Measurements from ENCODE around the gene ABTB2. TPM values are rescaled to one million over a fixed set of nuclear protein-coding genes. Genes with fewer than 3 reads are reported as not detected.

Gene ABTB2
- polyA plus RNA-seq, 1 of the 3 experiments (the other 2 are of a cell fraction), result 7.8 TPM

DNA sequence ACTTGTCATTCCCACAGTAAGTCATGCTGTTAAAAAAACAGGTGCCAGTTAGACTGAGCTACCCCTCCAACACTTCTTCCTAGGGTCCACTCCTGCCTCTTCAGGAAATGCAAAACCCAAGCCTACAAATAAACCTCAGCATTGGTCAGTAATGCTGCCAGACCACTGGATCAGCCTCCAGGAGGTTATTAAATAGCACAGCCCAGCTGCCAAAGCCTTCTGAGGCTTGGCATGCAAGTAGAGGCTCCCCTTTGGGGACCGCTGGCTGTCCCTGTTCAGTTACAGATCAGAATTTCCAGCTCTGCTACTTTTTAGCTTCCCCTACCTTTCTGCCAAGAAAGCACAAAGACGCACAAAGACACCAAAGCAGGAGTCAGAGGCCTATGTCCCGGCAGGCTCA, 33.3 kb downstream of the ABTB2 start (continued):
- TF ChIP-seq, protein P1, sequence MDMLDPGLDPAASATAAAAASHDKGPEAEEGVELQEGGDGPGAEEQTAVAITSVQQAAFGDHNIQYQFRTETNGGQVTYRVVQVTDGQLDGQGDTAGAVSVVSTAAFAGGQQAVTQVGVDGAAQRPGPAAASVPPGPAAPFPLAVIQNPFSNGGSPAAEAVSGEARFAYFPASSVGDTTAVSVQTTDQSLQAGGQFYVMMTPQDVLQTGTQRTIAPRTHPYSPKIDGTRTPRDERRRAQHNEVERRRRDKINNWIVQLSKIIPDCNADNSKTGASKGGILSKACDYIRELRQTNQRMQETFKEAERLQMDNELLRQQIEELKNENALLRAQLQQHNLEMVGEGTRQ (IDR thresholded peaks at IDR 0.05; ENCODE audit: borderline replicate concordance, low read depth, low read length), result no peak
- TF ChIP-seq MAX (IDR thresholded peaks at IDR 0.05; ENCODE audit: low read depth) (no peak), MEF2A (IDR thresholded peaks at IDR 0.05; ENCODE audit: borderline replicate concordance, low read depth) (no peak), SMC3 (IDR thresholded peaks at IDR 0.05; ENCODE audit: low read depth, low read length) (no peak), MXI1 (IDR thresholded peaks at IDR 0.05; ENCODE audit: low read depth, low read length) (no peak)

- Histone ChIP-seq H3K9me3 (no peaks in the 10 kb centered on the region), H3K4me3 (ENCODE audit: low read depth in 2 of 2, low read length in 1 of 2) (no peak overlapping the region), H3K27me3 (ENCODE audit: insufficient read depth) (no peaks in the 10 kb centered on the region), H2AFZ (ENCODE audit: low read depth) (no peak overlapping the region), H3K27ac (ENCODE audit: low read depth in 2 of 2, low read length in 1 of 2) (no peak overlapping the region), H3K79me2 (ENCODE audit: insufficient read depth) (no peaks in the 10 kb centered on the region), H3K4me1 (ENCODE audit: control insufficient read depth in 1 of 2, insufficient read depth in 2 of 2, low read depth in 1 of 2, low read length in 1 of 2) (peaks cover 5 to 12% of the 10 kb centered on the region in 2 experiments; a peak in 2 of 4 replicates), H3F3A (replicated peaks; ENCODE audit: insufficient read depth) (peaks cover 4% of the 10 kb centered on the region), H3K4me2 (no peak overlapping the region), H3K36me3 (replicated peaks in 1 of 2; ENCODE audit: control insufficient read depth in 1 of 2, insufficient read depth in 2 of 2, low read length in 1 of 2) (no peaks in the 10 kb centered on the region), H3K9ac (no peak overlapping the region), H4K20me1 (ENCODE audit: insufficient read depth) (no peaks in the 10 kb centered on the region), H3K9me2 (no peaks in the 10 kb centered on the region)
- POLR2A ChIA-PET, result no interaction called here
- DNase-seq, result no peak
- WGBS (ENCODE audit: low lambda C conversion rate), result 70% methylated on average over 2 of the region's 2 CpGs
- CTCF ChIA-PET, result interaction anchor here (1.2 kb wide), 1 partner anchor 11 kb away, joined by 4 read pairs; no protein-coding TSS in a partner anchor
- TF ChIP-seq POLR2AphosphoS5 (IDR thresholded peaks at IDR 0.05; ENCODE audit: low read depth, low read length) (no peak), TCF12 (IDR thresholded peaks at IDR 0.05) (no peak), MAX (IDR thresholded peaks at IDR 0.05; ENCODE audit: low read depth) (no peak), EP300 (IDR thresholded peaks at IDR 0.05; ENCODE audit: borderline replicate concordance in 1 of 2, low read depth in 1 of 2, low read length in 1 of 2) (no peak), FOSL2 (IDR thresholded peaks at IDR 0.05; ENCODE audit: borderline replicate concordance, low read depth) (no peak), GATA2 (CRISPR knock-in tag; IDR thresholded peaks at IDR 0.05) (no peak), CTCF (IDR thresholded peaks at IDR 0.05) (no peak), SIN3A (IDR thresholded peaks at IDR 0.05; ENCODE audit: borderline replicate concordance, low read depth, low read length) (no peak), FOXJ3 (CRISPR knock-in tag; IDR thresholded peaks at IDR 0.05) (no peak), ELF1 (IDR thresholded peaks at IDR 0.05) (no peak), RCOR1 (IDR thresholded peaks at IDR 0.05; ENCODE audit: low read length) (no peak), ZBTB33 (IDR thresholded peaks at IDR 0.05; ENCODE audit: borderline replicate concordance, low read depth) (no peak), YY1 (IDR thresholded peaks at IDR 0.05; ENCODE audit: low read depth) (no peak), CHD2 (IDR thresholded peaks at IDR 0.05; ENCODE audit: low read length, partially characterized antibody) (no peak)
- TF ChIP-seq, protein P2, sequence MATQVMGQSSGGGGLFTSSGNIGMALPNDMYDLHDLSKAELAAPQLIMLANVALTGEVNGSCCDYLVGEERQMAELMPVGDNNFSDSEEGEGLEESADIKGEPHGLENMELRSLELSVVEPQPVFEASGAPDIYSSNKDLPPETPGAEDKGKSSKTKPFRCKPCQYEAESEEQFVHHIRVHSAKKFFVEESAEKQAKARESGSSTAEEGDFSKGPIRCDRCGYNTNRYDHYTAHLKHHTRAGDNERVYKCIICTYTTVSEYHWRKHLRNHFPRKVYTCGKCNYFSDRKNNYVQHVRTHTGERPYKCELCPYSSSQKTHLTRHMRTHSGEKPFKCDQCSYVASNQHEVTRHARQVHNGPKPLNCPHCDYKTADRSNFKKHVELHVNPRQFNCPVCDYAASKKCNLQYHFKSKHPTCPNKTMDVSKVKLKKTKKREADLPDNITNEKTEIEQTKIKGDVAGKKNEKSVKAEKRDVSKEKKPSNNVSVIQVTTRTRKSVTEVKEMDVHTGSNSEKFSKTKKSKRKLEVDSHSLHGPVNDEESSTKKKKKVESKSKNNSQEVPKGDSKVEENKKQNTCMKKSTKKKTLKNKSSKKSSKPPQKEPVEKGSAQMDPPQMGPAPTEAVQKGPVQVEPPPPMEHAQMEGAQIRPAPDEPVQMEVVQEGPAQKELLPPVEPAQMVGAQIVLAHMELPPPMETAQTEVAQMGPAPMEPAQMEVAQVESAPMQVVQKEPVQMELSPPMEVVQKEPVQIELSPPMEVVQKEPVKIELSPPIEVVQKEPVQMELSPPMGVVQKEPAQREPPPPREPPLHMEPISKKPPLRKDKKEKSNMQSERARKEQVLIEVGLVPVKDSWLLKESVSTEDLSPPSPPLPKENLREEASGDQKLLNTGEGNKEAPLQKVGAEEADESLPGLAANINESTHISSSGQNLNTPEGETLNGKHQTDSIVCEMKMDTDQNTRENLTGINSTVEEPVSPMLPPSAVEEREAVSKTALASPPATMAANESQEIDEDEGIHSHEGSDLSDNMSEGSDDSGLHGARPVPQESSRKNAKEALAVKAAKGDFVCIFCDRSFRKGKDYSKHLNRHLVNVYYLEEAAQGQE (IDR thresholded peaks at IDR 0.05; ENCODE audit: low read depth, low read length), result no peak
- TF ChIP-seq, protein P3, sequence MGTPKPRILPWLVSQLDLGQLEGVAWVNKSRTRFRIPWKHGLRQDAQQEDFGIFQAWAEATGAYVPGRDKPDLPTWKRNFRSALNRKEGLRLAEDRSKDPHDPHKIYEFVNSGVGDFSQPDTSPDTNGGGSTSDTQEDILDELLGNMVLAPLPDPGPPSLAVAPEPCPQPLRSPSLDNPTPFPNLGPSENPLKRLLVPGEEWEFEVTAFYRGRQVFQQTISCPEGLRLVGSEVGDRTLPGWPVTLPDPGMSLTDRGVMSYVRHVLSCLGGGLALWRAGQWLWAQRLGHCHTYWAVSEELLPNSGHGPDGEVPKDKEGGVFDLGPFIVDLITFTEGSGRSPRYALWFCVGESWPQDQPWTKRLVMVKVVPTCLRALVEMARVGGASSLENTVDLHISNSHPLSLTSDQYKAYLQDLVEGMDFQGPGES (IDR thresholded peaks at IDR 0.05; ENCODE audit: low read depth, low read length), result no peak
- TF ChIP-seq, protein P4, sequence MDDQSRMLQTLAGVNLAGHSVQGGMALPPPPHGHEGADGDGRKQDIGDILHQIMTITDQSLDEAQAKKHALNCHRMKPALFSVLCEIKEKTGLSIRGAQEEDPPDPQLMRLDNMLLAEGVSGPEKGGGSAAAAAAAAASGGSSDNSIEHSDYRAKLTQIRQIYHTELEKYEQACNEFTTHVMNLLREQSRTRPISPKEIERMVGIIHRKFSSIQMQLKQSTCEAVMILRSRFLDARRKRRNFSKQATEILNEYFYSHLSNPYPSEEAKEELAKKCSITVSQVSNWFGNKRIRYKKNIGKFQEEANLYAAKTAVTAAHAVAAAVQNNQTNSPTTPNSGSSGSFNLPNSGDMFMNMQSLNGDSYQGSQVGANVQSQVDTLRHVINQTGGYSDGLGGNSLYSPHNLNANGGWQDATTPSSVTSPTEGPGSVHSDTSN (IDR thresholded peaks at IDR 0.05), result no peak
Measured at GRCh38 chr11:34323601-34324000, 34.2 kb downstream of the ABTB2 start.

Data from SK-N-SH (cell line).